HL-60/S4 treated with phorbol 12-myristate 13-acetate at 8.2 ng/mL for 4 days and 3 days (cell line): ENCODE results near the gene DHRS3.

ENCODE experiments used
- in situ Hi-C: fragments of 300-500 bp; cut with MboI; formaldehyde crosslinking; loops from 2 replicates; pipeline ENCODE4 v1.15.0; 2022; ENCODE audit warnings: low sequenced_read_pairs

Gene DHRS3

DNA sequence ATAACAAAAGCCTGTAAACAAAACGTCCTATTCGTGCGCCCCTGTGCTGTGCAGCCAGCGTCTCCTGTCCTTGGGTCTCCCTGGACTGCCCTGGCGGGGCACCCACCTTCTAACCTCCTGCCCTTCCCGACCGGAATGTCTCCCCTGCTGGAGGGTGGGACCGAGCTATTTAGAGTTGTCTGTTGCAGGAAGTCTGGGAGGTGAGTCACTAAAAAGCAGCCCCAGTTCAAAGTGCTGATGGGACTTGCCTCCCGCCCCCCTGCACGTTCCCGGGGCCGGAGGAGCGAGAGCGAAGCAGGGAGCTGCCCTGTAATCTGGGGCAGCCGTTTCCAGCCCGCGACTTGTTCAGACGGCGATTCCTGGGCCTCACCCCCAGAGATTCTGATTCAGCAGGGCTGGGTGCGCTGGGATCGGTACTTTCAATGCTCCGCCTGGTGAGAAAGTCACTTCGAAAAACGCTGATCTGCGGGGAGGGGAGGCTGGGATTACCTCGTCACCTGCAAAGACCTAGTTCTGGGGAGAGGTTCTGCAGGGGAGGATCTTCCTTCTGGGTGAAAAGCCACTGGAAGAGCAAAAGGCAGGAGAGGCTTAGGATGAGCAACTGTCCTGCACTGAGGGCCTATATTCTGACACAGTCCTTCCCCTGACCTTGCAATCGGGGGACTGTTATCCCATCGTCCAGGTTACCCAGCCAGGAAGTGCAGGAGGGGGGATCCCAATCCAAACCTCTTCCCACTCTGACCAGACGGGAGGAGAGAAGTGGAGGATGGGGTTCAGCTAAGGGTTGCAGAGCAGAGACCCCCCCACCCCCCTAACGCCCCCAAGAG, 1.2 kb upstream of the DHRS3 start:
- in situ Hi-C loops, result no loop called here

GRCh38 chr1:12618661-12618964, 603 bp upstream of the DHRS3 start:
- in situ Hi-C loops, result no loop called here

GRCh38 chr1:12617511-12617900, 504 bp downstream of the DHRS3 start:
- in situ Hi-C loops, result no loop called here

DNA sequence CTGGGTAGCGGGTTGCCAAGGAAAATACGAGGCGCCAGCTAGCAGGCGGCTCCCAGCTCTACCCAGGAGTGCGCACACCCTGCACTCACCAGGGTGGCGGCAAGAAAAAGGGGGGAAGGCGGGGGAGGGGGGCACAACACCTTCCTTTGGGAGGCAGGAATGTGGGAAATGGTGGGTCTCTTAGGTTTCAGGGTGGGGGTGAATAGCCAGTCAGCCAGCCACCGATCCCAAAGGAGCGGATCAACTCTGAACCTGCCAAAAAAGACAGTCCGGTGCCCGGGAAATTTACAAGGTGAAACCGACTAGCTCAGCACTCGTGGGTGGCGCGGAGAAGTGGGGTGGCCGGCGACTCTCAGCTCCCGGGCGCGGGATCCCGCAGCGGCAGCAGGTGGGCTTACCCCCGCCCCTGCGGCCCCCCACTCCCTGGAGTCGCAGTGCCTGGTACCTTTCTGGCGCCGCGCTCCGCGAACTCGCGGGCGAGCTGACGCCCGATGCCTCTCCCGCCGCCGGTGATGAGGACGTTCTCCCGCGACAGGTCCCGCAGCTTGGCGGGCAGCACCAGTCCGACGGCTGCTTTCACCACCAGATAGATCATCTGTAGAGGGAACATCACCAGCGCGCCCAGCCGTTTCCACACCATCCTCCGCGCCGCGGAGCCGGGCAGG, 1.2 kb downstream of the DHRS3 start:
- in situ Hi-C loops, result no loop called here

- in situ Hi-C loops, result no loop called here
Observed at GRCh38 chr1:12615865-12616708, 1.9 kb downstream of the DHRS3 start.

- in situ Hi-C loops, result no loop called here
Observed at GRCh38 chr1:12615159-12615864, 2.7 kb downstream of the DHRS3 start.

DNA sequence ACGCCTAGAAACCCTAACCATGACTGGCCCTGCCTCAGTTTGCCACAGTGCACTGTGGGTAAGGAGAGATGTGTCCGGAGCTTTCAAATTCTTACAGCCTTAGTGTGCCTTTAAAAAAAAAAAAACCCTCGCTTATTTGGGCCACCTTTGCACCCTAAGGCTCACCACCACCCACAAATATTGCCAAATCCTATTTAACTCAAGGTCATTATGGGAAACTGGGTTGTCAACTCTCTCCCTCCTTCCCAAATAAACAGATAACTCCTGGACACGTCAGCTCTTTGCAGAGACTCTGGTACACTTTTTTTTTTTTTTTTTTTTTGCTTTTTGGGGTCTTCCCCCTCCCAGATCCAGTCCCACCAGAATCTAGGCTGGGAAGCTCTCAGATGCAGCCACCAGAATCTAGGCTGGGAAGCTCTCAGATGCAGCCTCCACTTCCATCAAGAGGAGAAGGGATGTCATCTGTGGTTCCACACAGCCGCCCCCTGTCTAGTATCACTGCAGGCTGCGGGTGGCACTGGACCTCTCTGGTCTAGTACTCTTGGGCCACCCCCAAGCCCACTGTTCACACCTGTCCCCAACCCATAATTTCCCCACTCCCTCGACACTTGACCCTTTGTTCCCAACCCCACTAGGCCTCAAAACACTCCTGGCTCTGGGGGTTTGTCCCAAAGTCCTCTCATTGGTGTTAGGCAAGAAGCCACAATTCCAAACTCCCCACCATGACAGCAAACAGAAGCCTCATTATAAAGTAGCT, 3.4 kb downstream of the DHRS3 start:
- in situ Hi-C loops, result no loop called here

DNA sequence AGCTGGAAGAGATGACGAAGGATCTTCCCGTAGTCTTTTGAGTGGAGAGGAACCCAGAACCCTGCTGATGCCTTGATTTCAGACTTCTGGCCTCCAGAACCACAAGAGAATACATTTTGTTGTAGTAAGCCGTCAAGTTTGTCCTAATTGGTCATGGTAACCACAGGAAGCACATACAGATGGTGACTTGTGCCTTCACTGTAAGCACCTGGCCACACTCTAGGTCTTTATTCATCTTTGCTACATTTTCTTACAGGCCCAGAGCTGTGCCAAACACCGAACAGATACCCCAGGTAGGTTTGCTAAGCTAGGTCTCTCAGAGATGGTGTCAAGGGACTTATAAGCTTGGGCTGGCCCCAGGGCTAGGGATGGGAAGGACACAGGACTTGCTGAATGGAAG, 4.8 kb downstream of the DHRS3 start:
- in situ Hi-C loops, result no loop called here

- in situ Hi-C loops, result no loop called here
Observed at GRCh38 chr1:12610941-12611340, 7.1 kb downstream of the DHRS3 start.

- in situ Hi-C loops, result no loop called here
Observed at GRCh38 chr1:12610305-12610935, 7.6 kb downstream of the DHRS3 start.

- in situ Hi-C loops, result no loop called here
Observed at GRCh38 chr1:12609469-12610003, 8.5 kb downstream of the DHRS3 start.

DNA sequence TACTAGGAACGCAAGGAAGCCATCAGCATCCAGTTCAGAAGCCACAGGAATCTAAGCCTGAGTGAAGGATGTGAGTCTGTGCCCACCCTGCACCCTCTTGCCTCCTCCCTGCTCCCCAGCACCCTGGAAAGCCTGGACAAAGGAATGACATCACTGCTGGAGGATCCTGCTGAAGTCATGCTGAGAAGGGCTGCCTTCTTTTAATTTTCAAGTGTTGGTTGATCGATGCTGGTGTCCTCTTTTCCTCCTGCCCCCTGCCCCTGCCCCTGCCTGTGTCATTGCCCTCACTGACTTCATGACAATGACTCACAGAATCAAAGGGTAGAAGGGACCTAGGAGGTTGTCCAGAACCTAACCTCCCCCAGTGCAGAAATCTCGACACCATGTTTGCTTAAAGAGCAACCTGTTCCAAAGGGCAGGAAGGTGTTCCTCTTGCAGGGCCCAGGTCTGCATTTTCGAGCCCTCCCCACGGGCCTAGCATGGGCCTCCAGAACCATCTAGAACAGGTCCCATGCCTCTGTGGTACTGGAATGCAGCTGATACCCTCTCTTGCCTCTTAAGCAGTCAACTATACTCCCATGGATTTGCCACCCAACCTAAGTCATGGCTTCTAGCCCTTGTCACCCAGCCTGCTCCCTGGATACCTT, 9.6 kb downstream of the DHRS3 start:
- in situ Hi-C loops, result no loop called here

DNA sequence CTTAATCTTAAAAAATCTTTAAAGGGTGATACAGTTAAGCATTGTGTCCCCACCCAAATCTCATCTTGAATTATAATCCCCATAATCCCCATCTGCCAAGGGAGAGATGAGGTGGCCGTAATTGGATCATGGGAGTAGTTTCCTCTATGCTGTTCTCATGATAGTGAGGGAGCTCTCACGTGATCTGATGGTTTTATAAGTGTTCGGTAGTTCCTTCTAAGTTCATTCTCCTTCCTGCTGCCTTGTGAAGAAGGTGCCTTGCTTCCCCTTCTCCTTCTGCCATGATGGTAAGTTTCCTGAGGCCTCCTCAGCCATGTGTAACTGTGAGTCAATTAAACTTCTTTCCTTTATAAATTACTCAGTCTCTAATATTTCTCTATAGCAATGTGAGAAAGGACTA, 10.7 kb downstream of the DHRS3 start:
- in situ Hi-C loops, result no loop called here

GRCh38 chr1:12604986-12605385, 13.0 kb downstream of the DHRS3 start:
- in situ Hi-C loops, result no loop called here

DNA sequence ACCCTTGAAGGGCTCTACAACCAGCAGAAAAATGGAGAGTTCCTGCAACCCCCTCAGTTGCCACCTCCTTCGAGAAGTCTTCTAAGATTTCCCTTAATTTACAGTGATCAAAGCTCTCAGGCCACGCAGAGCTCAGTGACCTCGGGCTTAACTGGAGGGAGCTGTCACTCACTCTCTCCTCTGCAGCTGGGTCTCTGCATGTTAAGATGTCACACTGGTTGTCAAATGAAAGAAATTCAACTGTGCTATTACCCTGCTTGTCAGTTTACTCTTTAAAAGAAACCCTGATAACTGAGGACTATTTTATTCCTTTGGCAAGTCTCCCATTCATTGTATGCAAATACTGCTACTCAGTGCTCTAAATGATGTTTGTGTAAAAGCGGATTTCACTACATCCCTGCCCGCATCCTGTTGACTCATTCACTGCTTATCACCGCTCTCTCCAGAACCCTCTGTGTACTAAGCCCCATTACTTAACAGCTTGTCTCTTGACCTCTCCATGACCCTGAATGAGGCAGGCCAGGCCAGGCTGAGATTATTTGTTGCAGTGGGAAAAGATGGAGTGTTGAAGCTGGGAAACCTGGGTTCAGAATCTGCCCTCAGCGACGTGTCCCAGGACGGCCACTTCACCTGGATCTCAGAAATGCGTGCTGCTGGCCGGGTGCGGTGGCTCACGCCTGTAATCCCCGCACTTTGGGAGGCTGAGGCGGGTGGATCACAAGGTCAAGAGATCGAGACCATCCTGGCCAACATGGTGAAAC, 13.7 kb downstream of the DHRS3 start:
- in situ Hi-C loops, result no loop called here

DNA sequence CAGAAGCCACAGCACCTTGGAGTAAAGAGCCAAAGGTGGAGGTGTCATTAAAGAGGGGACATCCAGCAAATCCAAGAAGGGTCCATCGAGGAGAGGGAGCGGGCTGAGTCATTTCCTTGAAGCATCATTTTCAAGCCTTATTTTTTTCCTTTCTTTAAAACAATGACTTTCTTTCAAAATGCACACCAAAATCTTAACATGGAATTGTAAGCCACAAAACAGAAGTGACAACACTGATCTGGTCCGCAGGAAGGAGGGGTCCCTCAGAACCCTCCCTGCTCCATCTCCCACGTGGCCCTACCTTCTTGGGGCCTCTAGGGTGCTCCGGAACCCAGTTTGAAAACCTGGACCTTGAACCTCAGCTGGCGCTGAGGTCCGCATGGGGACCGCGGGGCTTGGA, 14.8 kb downstream of the DHRS3 start:
- in situ Hi-C loops, result no loop called here

DNA sequence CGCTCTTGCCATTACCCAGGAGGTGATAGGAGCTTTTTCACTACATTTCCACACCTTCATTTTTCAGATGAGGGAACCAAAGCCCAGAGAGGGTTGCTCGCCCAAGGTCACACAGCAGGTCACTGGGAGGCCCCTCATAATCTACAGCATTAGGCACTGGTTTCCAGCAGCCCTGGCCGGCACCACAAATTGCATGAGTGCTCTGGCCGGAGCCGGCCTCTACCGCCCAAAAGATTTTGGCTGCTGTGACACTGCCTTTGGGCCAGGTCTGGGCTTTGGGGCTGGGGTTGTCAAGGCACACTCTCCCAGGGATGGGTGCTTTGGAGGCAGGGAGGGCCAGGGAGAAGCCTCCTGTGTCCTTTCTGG, 15.4 kb downstream of the DHRS3 start:
- in situ Hi-C loops, result no loop called here
